Fibroblast of upper back skin (primary cell): ENCODE results near the gene PEAR1.

Experiments
- DNase-seq: peaks from one replicate; pipeline ENCODE4 v3.0.0-alpha.2; 2013

PEAR1 gene

DNA sequence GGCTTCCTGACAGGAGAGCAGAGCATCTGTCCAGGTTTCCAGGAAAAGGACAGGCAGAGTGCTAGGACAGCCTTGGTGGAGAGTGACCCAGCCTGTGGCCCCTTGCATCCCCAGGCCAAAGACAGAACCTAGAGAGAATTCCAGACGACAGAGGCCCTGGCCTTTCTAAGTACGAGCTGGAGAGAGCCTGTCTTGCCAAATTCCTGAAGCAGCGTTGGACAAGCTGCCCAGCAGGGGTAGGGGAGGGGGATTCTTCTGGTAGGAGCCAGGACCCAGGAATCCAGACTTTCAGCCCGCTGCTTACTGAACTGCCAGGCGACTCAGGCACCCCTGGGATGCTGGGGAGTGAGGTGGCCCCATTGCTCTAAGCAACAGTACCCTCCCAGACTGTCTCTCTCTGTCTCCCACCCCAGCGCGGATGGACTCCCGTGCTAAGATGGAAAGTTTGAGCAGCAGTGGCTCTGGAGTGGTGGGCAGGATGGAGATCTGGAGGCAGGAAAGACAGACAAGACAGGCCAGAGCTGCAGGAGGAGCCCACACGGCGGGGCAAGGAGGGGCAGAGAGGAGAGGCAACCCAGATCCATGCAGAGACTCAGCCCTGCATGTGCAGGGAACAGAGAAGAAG is 8.8 kb upstream of the PEAR1 start:
- DNase-seq = no peak

DNA sequence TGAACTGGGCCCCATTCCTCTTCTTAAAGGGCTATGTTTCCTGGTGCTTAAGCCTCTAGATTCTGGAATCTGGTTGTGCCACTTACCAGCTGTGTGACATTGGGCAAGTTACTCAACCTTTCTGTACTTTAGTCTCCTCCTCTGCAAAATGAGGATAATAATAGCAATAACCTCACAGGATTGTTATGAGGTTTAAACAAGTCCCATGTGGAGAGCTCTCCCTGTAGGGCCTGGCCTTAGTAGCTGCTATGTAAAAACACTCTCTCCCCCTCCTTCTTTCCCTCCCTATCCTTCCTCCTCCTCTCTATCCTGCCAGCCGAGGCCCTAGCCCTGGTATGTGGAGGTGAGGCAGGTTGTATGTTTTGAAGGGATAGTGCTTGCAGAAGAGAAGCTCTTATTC is 8.2 kb upstream of the PEAR1 start:
- DNase-seq = no peak

DNA sequence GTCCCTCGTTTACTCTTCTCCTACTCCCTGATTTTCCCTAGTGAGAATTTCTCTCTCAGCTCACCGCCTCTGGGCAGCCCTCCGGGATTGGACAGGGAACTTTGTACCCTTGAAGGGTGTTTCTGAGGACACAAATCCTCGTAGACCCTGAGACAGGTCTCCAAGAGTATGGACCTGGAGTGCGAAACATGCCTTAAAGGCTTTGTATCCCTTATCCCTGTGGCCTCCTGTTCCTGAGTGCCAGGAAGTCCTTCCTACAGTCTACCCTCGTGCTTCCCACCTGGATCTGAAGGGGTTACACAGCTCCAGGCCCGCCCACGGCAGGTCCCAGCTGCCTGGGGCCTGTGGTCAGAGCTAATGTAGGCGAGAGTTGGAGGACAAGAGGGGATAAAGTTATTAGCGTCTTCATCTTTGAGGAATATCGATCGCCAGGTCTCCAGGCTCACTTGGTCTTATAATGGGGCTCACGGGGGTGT is 7.6 kb upstream of the PEAR1 start:
- no peak for DNase-seq

DNA sequence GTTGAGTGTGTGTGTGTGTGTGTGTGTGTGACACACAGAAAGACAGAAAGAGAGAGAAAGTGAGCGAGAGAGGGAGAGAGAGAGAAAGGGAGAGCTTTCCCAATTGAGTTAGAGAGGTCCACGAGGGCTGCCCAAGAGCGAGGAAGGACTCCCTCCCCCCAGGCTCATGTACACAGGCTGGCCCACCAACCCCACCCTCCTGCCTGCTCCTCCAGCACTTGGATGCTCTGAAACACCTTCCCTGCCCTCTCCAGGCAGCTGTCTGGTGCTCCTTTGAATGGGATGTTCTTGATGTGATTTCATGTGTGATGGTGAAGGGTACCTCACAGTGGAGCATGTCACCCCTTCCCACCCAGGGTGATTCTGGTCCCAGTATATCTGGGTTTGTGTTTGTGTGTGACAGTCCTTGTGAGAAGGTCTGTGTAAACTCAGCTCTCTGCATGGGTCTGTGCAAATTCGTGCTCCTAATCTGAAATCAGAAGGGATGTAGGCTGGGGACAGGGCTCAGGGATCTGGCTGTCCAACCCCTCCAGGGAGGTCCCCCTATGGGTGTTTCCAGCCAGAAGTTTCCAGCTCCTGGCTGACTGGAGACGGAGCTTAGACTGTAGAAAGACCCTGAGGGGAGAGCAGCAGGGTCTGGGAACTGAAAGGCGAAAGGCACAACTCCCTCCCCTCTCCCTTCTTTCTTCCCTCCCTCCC is 6.8 kb upstream of the PEAR1 start:
- DNase-seq = no peak

DNA sequence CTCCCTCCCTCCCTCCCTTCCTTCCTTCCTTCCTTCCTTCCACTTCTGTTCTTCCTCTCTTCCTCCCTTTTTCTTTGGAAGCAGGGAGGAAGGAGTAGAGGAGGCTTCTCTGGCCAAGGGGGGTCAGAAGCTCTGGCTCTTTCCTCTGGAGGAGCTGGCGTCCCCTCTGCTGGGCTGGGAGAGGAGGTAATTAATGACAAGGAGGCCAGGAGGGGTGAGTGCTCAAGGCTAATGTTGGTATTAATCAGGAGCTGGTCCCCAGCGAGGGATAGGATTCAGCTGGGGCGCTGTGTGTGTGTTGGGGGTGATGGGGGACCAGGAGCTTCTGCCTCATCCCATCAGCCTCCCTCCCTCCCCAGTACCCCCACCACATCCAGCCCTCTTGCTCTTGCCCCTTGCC is 6.2 kb upstream of the PEAR1 start:
- no peak for DNase-seq

DNA sequence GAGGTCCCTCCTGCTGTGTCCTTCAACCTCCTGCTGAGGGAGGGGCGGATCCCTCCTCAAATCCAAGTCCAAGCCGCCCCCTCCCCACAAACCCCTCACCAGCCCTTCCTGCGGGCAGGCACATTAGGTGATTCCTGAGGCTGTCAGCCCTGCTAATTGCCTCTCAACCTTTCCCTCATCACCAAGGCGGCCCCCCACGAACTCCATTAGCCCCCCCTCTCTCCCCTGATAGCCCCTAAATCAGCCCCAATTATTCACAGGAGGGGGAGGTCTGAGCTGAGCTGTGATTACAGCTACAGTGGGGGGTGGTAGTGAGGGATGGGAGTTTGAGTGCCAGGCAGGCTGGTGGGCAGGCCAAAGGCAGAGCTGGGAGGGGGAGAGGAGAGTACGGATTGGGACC is 5.8 kb upstream of the PEAR1 start:
- no peak for DNase-seq

DNA sequence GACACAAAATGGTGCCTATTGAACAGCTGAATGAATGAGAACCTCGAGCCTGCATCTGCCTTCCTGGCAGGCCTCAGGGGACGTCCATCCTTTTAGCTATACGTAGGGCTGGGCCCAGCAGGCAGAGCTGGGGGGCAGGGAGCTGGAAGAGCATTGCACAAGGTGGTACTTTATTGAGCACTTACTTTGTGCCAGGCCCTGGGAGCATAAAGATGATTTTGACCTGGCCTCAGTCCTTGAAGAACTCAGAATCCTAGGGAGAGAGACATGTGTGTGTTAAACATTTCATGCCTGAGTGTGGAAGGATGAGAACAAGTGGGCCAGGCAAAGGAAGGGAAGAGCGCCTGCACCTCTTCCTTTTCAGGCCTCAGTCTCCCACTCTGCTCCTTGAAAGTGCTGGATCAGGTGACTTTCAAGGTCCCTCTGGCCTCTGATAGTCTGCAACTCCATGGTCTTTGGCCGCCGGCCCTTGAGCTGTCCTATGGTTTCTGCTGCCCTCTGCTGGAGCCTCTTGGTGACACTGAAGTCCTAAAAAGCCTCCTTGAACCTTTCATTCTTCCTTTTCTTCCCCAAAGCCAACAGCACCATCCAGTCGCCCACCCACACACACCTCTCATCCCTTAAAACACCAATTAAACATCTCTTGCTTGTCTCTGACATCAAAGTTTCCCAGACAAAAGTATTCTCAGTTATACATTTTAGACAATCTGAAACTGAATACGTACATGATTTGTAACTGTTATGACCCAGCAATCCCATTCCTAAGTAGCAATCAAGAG is 3.5 kb upstream of the PEAR1 start:
- DNase-seq = peak; percentile 74

DNA sequence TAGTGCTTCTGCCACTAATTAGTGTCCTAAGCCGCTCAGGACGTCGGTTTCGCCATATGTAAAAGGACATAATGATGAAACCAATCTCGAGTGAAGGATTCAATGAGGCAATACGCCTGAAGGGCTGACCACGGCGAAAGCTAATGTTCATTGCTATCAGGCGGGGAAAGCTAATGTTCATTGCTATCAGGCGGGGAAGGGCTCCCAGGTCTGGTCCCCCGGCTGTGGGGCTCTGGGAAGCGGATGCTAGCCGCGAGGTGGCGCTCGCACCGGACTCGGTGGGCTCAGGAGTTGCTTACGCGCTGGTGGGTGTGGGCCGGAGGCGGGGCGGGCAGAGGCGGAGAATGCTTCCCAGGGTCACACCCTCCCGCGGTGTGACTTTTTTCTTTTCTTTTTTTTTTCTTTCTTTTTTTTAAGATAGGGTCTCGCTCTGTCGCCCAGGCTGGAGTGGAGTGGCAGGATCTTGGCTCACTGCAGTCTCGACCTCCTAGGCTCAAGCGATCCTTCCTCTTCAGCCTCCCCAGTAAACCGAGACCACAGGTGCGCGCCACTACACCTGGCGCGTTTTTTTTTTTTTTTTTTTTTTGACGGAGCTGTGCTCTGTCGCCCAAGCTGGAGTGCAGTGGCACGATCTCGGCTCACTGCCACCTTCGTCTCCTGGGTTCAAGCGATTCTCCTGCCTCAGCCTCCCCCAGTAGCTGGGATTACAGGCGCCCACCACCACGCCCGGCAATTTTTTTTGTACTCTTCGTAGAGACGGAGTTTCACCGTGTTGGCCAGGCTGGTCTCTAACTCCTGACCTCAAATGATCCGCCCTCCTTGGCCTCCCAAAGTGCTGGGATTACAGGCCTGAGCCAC is 1.1 kb upstream of the PEAR1 start:
- peak; percentile 86 for DNase-seq

DNA sequence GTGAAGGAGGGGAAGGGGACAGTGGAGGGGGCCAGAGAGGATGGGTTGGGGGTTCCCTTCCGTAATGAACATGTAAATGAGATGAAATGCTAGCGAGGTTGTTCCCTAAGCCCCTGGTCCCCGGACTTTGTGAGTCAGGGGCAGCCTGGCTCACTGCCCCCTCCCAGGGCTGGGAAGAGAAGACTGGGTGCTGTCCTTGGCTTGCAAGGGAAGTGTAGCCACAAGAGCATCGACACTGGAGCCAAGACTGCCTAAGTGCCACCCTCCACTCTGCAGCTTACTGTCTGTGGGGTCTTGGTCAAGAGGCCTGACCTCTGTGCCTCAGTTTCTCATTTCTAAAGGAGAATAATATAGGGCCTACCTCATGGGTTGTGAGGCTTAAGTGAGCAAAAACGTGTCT is 483 bp downstream of the PEAR1 start:
- DNase-seq = no peak

DNA sequence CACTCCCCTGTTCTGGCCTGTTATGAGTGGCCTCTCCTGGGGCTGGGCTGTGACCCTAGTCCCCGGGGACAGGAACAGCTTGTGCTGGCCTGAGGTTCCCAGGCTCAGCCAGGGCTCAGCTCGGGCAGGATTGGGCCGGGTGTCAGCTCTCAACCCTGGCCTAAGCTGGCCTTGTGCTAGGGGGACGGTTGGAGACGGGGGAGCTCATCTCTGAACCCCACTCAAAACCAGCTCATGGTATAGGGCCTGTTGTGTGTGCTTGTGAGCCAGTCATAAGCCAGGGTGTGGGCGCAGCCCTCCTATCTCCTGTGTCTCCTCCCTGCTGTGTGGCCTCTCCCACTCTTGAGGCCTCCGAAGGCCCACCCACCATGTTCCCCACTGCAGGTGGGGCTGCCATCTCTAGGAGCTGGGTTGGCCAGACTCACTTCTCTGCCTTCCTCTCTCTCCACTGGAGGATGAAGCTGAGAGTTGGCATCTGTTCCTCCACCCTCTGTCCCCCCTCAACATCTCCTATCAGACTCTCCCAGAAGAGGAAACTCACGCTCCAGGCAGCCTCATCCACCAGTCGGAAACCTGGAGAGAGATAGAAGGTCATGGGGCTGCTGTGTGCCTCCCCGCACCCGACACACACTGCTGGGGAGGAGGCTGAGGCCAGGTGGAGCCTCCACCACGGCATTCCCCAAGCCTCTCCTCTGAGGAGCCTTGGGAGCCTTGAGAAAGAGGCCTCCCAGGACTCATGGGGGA is 1.4 kb downstream of the PEAR1 start:
- DNase-seq = peak; percentile 57

DNA sequence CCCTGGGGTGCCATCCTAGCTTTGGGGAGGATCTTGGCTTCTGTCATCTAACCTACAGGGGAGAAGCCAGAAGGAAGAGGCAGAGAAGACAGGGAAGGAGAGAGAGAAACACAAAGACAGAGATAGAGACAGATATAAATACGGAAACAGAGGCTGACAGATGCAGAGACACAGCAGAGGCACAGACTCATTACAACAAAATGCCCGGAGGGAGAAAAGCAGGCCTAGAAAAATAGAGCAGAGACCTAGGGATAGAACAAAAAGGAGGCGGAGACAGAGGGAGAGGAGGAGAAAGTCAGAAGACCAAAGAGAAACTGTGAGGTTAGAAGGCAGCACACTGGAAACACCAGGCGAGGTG is 1.9 kb downstream of the PEAR1 start:
- DNase-seq = peak; percentile 44

DNA sequence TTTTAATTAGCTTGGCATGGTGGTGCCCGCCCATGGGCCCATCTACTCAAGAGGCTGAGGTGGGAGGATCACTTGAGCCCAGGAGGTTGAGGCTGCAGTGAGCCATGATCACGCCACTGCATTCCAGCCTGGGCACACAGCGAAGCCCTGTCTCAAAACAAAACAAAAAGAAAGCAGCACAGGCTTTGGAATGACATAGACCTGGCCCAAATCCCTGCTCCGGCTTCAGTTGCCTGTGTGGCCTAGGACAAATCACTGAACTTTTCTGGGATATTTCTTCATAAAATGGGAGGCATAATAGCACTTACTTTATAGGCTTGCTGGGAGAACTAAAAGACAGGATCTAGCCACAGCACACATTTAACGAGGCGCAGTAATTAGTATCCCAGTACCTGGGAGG is 2.4 kb downstream of the PEAR1 start:
- no peak for DNase-seq

DNA sequence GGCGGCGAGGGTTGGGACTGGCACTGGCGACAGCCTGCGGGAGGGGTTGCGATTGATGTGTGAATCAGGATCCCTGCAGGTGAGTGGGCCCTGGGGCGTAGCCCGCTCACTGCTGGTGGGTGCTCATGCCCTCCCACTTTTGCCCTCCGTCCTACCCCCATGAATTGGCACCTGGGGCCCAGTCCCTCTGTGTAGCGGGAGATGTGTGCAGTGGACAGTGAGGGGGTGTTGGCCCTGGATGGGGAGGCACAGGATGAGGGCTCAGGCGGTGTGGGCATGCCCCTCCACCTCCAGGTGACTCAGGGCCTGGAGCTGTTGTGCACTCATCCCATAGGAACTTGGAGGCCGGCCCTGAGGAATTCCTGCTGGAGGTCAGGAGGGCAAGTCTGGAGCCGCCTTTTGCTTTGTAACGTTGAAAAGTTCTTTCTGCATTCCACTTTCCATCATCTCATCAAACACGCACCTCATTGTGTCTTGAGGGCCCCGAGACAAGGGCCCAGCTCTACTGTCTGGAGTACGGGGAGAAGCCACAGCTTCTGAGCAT is 3.0 kb downstream of the PEAR1 start:
- peak; percentile 96 for DNase-seq

DNA sequence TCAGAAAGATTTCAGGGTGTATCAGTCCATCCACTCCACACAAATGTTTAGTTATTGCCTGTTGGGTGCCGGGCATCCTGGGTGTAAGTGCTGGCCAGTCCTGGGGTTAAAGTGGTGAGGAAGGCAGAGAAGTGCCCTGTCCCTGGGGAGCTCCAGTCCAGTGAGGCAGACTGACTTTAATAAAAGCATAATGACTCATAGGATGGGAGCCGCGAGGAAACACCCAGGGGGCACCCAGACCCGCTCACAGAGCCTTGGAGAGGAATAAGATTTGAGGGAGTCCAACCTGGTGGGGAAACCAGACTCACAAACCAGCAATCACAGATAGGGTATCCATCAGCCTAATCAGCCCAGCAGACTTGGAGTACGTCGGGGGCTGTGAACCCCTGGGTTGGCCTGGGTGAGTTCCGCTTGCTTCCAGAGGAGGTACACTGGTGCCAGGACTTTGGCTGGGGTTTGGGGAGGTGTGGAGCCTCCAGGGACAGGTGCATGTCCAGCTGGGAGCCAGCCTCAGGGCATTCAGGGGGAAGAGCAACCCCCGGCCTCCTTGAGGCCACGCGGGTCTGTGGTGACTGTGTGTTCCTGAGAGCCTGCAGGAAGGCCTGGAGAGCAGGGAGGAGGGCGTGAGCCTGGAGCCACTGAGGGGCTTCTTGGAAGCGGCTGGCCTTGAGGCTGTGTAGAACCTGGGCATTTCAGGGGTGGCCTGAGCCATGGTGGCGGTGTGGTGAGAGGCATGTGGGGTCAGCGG is 3.7 kb downstream of the PEAR1 start:
- peak; percentile 77 for DNase-seq

DNA sequence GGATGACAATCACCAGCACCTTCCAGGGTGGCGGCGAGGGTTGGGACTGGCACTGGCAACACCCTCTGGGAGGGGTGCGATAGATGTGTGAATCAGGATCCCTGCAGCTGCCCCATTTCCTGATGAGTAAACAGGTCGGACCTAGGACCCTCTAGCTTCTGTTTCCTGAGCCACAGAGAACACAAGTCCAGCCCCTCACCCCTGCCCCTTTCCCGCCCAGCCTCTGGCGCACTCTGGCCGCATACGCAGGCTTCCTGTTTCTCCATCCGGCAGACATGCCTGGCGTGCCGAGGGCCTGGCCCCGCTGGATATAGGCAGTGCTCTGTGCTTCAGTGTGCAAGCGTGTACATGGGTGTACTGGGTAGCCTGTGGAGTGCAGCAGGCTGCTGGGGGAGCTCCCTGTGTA is 4.6 kb downstream of the PEAR1 start:
- DNase-seq = peak; percentile 68

DNA sequence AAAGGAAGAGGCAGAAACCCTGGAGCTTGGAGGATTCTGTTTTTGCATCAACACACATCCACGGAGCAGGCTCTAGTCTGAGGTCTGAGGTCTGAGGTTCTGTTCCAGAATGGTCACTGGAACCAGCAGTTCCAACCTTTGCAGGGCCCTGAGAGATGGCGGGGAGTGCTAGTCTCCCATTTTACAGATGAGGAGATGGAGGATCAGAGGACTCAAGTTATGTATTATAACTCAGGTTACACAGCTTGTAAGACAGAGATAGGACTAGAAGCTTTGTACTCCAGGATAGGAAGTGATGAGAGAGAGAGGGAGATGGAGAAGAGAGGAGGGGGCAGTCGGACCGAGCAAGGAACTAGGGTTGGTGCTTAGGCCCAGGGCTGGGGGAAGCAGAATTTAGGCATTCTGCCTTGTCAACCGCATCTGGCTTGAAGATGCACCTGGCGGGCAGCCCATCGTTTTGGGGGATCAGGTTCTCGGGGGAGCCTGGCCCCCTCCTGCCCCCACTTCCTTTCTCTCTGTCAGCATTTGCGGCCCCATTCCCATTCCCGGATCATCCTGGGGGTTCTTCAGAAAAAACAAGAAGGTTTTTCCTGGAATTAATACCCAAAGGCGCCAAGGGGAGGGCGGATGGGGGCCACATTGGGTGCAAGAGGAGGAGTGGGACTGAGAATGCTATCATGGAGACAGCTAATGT is 5.6 kb downstream of the PEAR1 start:
- DNase-seq = no peak

DNA sequence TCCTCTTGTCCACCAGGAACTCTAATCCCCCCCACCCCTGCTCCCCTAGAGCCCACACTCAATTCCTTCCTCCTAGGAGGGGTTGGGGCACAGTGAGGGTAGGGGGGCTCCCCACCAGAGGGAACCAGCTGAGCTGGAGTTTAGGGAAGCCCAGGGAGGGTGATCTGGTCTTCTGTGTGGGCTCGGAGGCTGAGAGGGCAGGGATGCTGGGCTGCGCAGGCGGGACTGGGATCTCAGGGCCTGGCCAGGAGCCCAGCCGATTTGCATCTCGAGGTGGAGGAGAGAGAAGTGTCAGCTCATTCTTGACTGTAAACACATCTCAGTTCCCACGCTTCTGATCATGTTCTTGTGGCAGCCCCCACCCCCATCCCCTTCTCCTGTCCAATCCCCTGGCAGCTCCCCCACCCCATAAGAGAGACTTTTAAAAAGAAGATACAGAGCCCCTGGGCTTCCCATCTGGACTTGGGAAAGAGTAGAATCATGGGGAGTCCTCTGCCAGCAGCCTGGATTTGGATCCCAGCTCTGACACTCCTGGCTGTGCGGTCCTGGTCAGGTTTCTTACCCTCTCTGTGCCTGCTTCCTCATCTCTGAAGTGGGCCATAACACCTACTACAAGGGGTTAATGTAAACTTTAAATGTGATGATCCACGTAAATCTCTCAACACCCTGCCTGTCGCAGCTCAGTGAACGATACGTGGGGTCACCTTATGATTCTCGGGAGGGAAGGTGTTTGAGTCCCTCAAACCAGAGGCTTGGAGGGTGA is 6.6 kb downstream of the PEAR1 start:
- DNase-seq = peak; percentile 66

DNA sequence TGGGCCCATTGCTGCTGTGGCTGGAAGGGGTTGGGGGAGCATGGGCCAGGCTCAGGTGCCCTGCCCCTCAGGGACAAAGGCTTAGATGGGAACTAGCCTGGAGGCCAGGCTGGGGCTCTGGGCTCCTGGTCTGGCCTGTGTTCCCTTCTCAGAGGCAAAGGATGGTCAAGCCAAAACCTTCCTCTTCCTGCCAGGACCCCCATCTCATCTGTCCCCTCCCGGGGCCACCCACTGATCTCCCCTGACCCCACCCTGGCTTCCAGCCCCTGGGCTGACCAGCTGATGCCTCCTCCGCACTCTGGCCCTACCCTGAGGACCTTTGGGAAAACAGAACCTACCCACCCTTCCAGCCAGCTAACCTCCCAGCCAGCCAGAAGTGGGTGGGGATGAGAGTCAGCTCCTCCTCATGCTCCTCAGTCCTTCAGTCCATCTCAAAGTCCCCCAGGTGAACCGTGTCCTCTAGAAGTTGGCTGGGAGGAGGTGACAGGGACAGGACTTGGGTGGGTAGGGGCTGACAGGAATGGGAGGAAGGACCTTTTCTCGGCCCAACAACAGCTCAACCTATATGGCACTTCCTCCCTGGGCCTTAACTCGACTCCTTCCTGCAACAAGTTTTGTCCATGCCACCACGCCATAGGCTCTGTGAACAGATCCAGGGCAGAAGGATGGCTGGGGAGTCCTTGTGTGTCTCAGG is 7.5 kb downstream of the PEAR1 start:
- no peak for DNase-seq

DNA sequence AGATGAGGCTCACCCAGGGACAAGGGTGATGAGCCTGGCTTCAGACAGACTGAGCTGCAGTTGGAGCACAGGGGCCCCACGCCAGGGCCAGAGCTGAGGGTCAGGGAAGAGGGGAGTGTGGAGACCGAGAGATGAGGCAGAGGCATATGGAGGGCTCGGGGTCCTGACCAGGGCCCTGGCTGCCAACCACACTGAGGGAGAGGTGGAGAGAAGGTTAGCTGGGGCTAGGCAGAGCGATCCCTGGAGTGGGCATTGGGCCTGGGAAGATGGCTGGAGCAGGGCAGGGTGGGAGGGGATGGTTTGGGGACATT is 8.0 kb downstream of the PEAR1 start:
- no peak for DNase-seq
